Dermis blood vessel endothelial cell (primary cell): Measurements from ENCODE around the gene MAD1L1. TPM values are rescaled to one million over a fixed set of nuclear protein-coding genes. Genes with fewer than 3 reads are reported as not detected.
"Not testable (repeated sequence)": the region's sequence is repeated elsewhere in the genome, so short reads cannot be mapped to it uniquely, and the experiment has no call there.

ENCODE experiments used
- DNase-seq: peaks from one replicate; pipeline ENCODE4 v3.0.0; 2010
- total RNA-seq: library from RNA; depleted of rRNA; stranded (reverse); fragments of >200 nt; gene quantifications from 2 replicates; pipeline ENCODE4 v1.2.3, GENCODE V29; 2014

Gene MAD1L1
- total RNA-seq, 1 donor from 2014 or later = 53.3 TPM

- DNase-seq = no peak
These were observed 60.9 kb downstream of the MAD1L1 start for GRCh38 chr7:2171855-2172254.

GRCh38 chr7:2170576-2171521 lies 61.9 kb downstream of the MAD1L1 start:
- DNase-seq = no peak

- no peak for DNase-seq
These were observed 62.7 kb downstream of the MAD1L1 start for GRCh38 chr7:2169923-2170575.

- no peak for DNase-seq
These were observed 64.0 kb downstream of the MAD1L1 start for GRCh38 chr7:2168615-2169311.

- no peak for DNase-seq
These were observed 66.0 kb downstream of the MAD1L1 start for GRCh38 chr7:2166625-2167280.

GRCh38 chr7:2165610-2166594 lies 66.8 kb downstream of the MAD1L1 start:
- no peak for DNase-seq

GRCh38 chr7:2165239-2165609 lies 67.5 kb downstream of the MAD1L1 start:
- DNase-seq = no peak

GRCh38 chr7:2164646-2165045 lies 68.1 kb downstream of the MAD1L1 start:
- DNase-seq = no peak

GRCh38 chr7:2163600-2164555 lies 68.9 kb downstream of the MAD1L1 start:
- DNase-seq = no peak

GRCh38 chr7:2162959-2163358 lies 69.8 kb downstream of the MAD1L1 start:
- DNase-seq = no peak

- DNase-seq = not testable (repeated sequence)
These were observed 70.5 kb downstream of the MAD1L1 start for GRCh38 chr7:2162004-2162902.

GRCh38 chr7:2159176-2159520 lies 73.6 kb downstream of the MAD1L1 start:
- no peak for DNase-seq

- no peak for DNase-seq
These were observed 74.2 kb downstream of the MAD1L1 start for GRCh38 chr7:2158331-2159175.

GRCh38 chr7:2157473-2158279 lies 75.1 kb downstream of the MAD1L1 start:
- DNase-seq = no peak

- no peak for DNase-seq
These were observed 75.8 kb downstream of the MAD1L1 start for GRCh38 chr7:2156756-2157472.

GRCh38 chr7:2154831-2155230 lies 77.9 kb downstream of the MAD1L1 start:
- no peak for DNase-seq

- no peak for DNase-seq
These were observed 78.6 kb downstream of the MAD1L1 start for GRCh38 chr7:2154121-2154520.
